HCT116 (cell line): ENCODE results near the gene SRGAP3. TPM values are rescaled to one million over a fixed set of nuclear protein-coding genes. Genes with fewer than 3 reads are reported as not detected.

Source experiments
- ATAC-seq: fragments of 200-7000 bp; cut with Tn5 transposase; 2 replicates; pipeline ENCODE4 v1.9.1; 2020; ENCODE audit warnings: mild to moderate bottlenecking, moderate library complexity
- BruUV-seq: library from RNA; stranded (reverse); fragments of 400-500 nt; replicated peaks from 2 replicates; lab custom pipeline; 2021; lab: Mats Ljungman, UMichigan
- CTCF ChIA-PET: fragments of 300-600 bp; sonication (Branson Sonifier 250); formaldehyde crosslinking; loops from one replicate; lab custom pipeline; 2021; ENCODE audit warnings: antibody characterized with exemption; lab: Charles Lee
- POLR2A ChIA-PET: fragments of 300-600, 350-600 bp; sonication (Branson Sonifier 250); formaldehyde crosslinking; loops from one replicate; lab custom pipeline; 2021; ENCODE audit warnings: antibody characterized with exemption; lab: Charles Lee
- RAD21 ChIA-PET, 2 experiments: fragments of 300-600 bp; sonication (Branson Sonifier 250); formaldehyde crosslinking; loops; one replicate each; lab custom pipeline; 2023; ENCODE audit warnings: low total read pairs in 2 of 2; ENCODE audit not compliant: uncharacterized antibody in 2 of 2, unreplicated experiment in 2 of 2, low non-redundant PET in 1 of 2; lab: Charles Lee
- DNase-seq: peaks from one replicate; pipeline ENCODE4 v3.0.0-alpha.2; 2010; ENCODE audit warnings: low read depth, low spot score
- H2AFZ ChIP-seq: fragments of 200-600 bp; shearing (Covaris generic), sonication (generic); 2 replicates; pipeline ENCODE4 v1.6.1; 2017; ENCODE audit warnings: low read depth, mixed run types, mixed read lengths, antibody characterized with exemption, low read length; ENCODE audit not compliant: poor library complexity, severe bottlenecking
- H3K27ac ChIP-seq: 2 replicates; pipeline ENCODE4 v1.5.1; 2012; ENCODE audit warnings: low read depth, low read length
- H3K27me3 ChIP-seq: fragments of 200-600 bp; sonication (generic); 2 replicates; pipeline ENCODE4 v1.6.1; 2016; ENCODE audit warnings: mixed run types, low read length, mixed read lengths; ENCODE audit not compliant: insufficient read depth
- H3K36me3 ChIP-seq, 2 experiments: fragments of 200-500 bp in 1 of 2; fragments of 200-600 bp in 1 of 2; sonication (Bioruptor generic) in 1 of 2; sonication (generic) in 1 of 2; 2 replicates each; pipeline versions ENCODE4 v1.5.1 to v1.6.1; 2014 to 2016; ENCODE audit warnings: low read length in 2 of 2, inconsistent platforms in 1 of 2, mixed read lengths in 1 of 2, mixed run types in 1 of 2; ENCODE audit not compliant: insufficient read depth in 2 of 2, control insufficient read depth in 1 of 2
- H3K4me1 ChIP-seq, 2 experiments: fragments of 200-600 bp in 1 of 2; sonication (generic) in 1 of 2; 2 replicates each; pipeline versions ENCODE4 v1.5.1 to v1.6.1; 2012 to 2017; ENCODE audit warnings: low read length in 2 of 2, inconsistent platforms in 1 of 2, mild to moderate bottlenecking in 1 of 2, mixed read lengths in 1 of 2, mixed run types in 1 of 2, moderate library complexity in 1 of 2; ENCODE audit not compliant: insufficient read depth in 2 of 2, control insufficient read depth in 1 of 2
- H3K4me2 ChIP-seq: fragments of 200-600 bp; sonication (generic); 2 replicates; pipeline ENCODE4 v1.6.1; 2017; ENCODE audit warnings: mixed run types, low read length, mixed read lengths
- H3K4me3 ChIP-seq, 2 experiments: fragments of 200-600 bp in 1 of 2; sonication (generic) in 1 of 2; replicated peaks in 1 of 2; 2 replicates each; pipeline ENCODE4 v1.5.1; 2011 to 2016; ENCODE audit warnings: low read length in 2 of 2, control low read depth in 1 of 2, low read depth in 1 of 2, mild to moderate bottlenecking in 1 of 2, mixed read lengths in 1 of 2, mixed run types in 1 of 2
- H3K79me2 ChIP-seq: fragments of 200-600 bp; sonication (generic); 2 replicates; pipeline ENCODE4 v1.6.1; 2017; ENCODE audit warnings: mild to moderate bottlenecking, mixed run types, low read length, moderate library complexity, mixed read lengths; ENCODE audit not compliant: insufficient read depth
- H3K9ac ChIP-seq: fragments of 200-600 bp; sonication (generic); 2 replicates; pipeline ENCODE4 v1.6.1; 2016; ENCODE audit warnings: low read length, mixed read lengths
- H3K9me2 ChIP-seq: fragments of 200-600 bp; sonication (generic), shearing (Covaris generic); 2 replicates; pipeline ENCODE4 v1.6.1; 2017; ENCODE audit warnings: mixed run types, mild to moderate bottlenecking, moderate library complexity; ENCODE audit not compliant: insufficient read depth
- H3K9me3 ChIP-seq, 2 experiments: fragments of 200-500 bp in 1 of 2; fragments of 200-600 bp in 1 of 2; sonication (Bioruptor generic) in 1 of 2; sonication (generic) in 1 of 2; 2 replicates each; pipeline ENCODE4 v1.6.1; 2014 to 2017; ENCODE audit warnings: low read length in 2 of 2, mixed read lengths in 2 of 2, inconsistent platforms in 1 of 2, low read depth in 1 of 2, mild to moderate bottlenecking in 1 of 2, mixed run types in 1 of 2, moderate library complexity in 1 of 2; ENCODE audit not compliant: control insufficient read depth in 1 of 2, insufficient read depth in 1 of 2
- H4K20me1 ChIP-seq: fragments of 200-600 bp; sonication (generic), shearing (Covaris generic); 2 replicates; pipeline ENCODE4 v1.6.1; 2017; ENCODE audit warnings: mixed run types, mild to moderate bottlenecking, moderate library complexity; ENCODE audit not compliant: insufficient read depth
- CBX3 ChIP-seq: IDR thresholded peaks from 2 replicates; pipeline ENCODE4 v1.6.1; 2012; ENCODE audit warnings: low read depth
- CEBPB ChIP-seq: IDR thresholded peaks from 2 replicates; pipeline ENCODE4 v1.6.1; 2012; ENCODE audit warnings: low read depth
- ELF1 ChIP-seq: IDR thresholded peaks from 2 replicates; pipeline ENCODE4 v1.6.1; 2012; ENCODE audit warnings: low read depth, borderline replicate concordance
- EZH2 ChIP-seq: fragments of 200-600 bp; sonication (generic); IDR thresholded peaks from 2 replicates; pipeline ENCODE4 v1.6.1; 2017; ENCODE audit warnings: antibody characterized with exemption, mixed run types
- EZH2phosphoT487 ChIP-seq: fragments of 200-600 bp; IDR thresholded peaks from 2 replicates; pipeline ENCODE4 v1.6.1; 2018; ENCODE audit warnings: antibody characterized with exemption, borderline replicate concordance
- FOSL1 ChIP-seq: IDR thresholded peaks from 2 replicates; pipeline ENCODE4 v1.6.1; 2012; ENCODE audit warnings: low read depth
- POLR2A ChIP-seq: IDR thresholded peaks from 2 replicates; pipeline ENCODE4 v1.7.0; 2011; ENCODE audit warnings: borderline replicate concordance; ENCODE audit not compliant: insufficient read depth, insufficient read length; ENCODE audit errors: extremely low read depth
- POLR2AphosphoS5 ChIP-seq: IDR thresholded peaks from 2 replicates; pipeline ENCODE4 v1.6.1; 2011; ENCODE audit warnings: mild to moderate bottlenecking, low read depth, low read length, moderate library complexity
- RAD21 ChIP-seq: IDR thresholded peaks from 2 replicates; pipeline ENCODE4 v1.6.1; 2012; ENCODE audit warnings: low read depth, mild to moderate bottlenecking
- SIN3A ChIP-seq: IDR thresholded peaks from 2 replicates; pipeline ENCODE4 v1.6.1; 2012; ENCODE audit warnings: low read depth
- SRF ChIP-seq: IDR thresholded peaks from 2 replicates; pipeline ENCODE4 v1.6.1; 2012; ENCODE audit warnings: low read depth
- TCF7L2 ChIP-seq: IDR thresholded peaks from 2 replicates; pipeline ENCODE4 v1.7.0; 2011; ENCODE audit warnings: borderline replicate concordance, inconsistent platforms; ENCODE audit not compliant: insufficient read depth, insufficient read length; ENCODE audit errors: extremely low read depth
- YY1 ChIP-seq: IDR thresholded peaks from 2 replicates; pipeline ENCODE4 v1.6.1; 2011; ENCODE audit warnings: low read length, low read depth, moderate library complexity, mild to moderate bottlenecking; ENCODE audit not compliant: insufficient replicate concordance; ENCODE audit errors: extremely low read depth
- ZFX ChIP-seq: fragments of 450-650 bp; IDR thresholded peaks from 2 replicates; pipeline ENCODE4 v1.6.1; 2017
- ZNF274 ChIP-seq: fragments of 200-500 bp; sonication (Bioruptor generic); IDR thresholded peaks from 2 replicates; pipeline ENCODE4 v1.6.1; 2014; ENCODE audit warnings: mild to moderate bottlenecking, low read depth, low read length, inconsistent platforms
- intact Hi-C: fragments of 100-400 bp; cut with micrococcal nuclease; formaldehyde crosslinking; loops from 2 replicates; pipeline ENCODE4 v1.10.0; 2022
- total RNA-seq: library from RNA; stranded (reverse); gene quantifications from one replicate; pipeline ENCODE4 v1.2.1, GENCODE V29; 2021; ENCODE audit not compliant: unreplicated experiment
- TF ChIP-seq, protein P1 (sequence below): IDR thresholded peaks from 2 replicates; pipeline ENCODE4 v1.6.1; 2011; ENCODE audit warnings: mild to moderate bottlenecking, low read length, moderate library complexity; ENCODE audit not compliant: insufficient replicate concordance; ENCODE audit errors: extremely low read depth
- TF ChIP-seq, protein P2 (sequence below): IDR thresholded peaks from 2 replicates; pipeline ENCODE4 v1.6.1; 2012
- TF ChIP-seq, protein P3 (sequence below), 3 experiments: fragments of 200-600 bp in 1 of 3; sonication (generic) in 1 of 3; IDR thresholded peaks in 2 of 3; conservative IDR thresholded peaks in 1 of 3; 2 replicates each; pipeline ENCODE4 v1.5.1; 2012 to 2017; ENCODE audit warnings: low read depth in 2 of 3, low read length in 2 of 3, antibody characterized with exemption in 1 of 3, borderline replicate concordance in 1 of 3, control low read depth in 1 of 3, mild to moderate bottlenecking in 1 of 3, mixed read lengths in 1 of 3, mixed run types in 1 of 3, moderate library complexity in 1 of 3; ENCODE audit not compliant: insufficient read depth in 1 of 3
- TF ChIP-seq, protein P4 (sequence below): IDR thresholded peaks from 2 replicates; pipeline ENCODE4 v1.6.1; 2012

The SRGAP3 gene
- total RNA-seq, 1 experiment from 2014 or later, result 8.3 TPM

DNA sequence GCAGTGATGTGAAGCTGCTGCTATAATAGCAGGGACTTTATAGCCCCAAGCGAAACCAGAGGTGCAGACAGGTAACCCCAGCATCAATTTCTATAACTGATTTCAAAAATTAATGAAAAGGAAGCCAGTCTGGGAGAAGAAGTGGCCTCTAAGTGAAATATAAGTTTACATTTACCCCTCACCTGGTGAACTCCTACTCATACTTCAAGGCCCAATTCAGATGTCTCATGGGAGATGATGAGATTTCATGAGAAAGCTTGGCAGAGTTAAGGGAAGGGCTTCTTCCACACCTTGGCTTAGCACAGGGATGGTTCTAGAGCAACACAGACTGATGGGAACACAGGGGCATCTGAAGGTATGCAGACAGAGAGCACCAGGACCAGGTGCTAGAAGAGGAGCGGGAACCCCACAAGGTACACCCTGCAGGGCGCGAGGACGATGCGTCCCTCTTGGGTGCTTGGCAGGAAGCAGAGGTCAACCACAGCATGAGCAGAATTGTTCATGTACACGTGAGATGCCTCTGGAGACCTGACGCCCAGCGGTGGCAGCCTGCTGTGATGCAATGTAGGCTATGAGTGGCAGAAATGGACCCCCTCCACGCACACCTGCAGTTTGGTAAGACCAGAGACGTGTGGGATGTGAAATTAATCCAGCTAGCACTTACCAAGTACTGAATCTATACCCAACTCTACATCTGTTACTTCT is 102.9 kb downstream of the SRGAP3 start:
- H4K20me1 ChIP-seq, result no peaks in the 10 kb centered on the region
- ChIA-PET POLR2A (no interaction called here), CTCF (no interaction called here), RAD21 (no interaction called here)
- no peaks in the 10 kb centered on the region for H3K79me2 ChIP-seq
- intact Hi-C loops, result no loop called here
- no peaks in the 10 kb centered on the region for H3K9me3 ChIP-seq
- DNase-seq (no peak), ATAC-seq (no peak)
- H3K9me2 ChIP-seq, result no peaks in the 10 kb centered on the region
- TF ChIP-seq, protein P1, sequence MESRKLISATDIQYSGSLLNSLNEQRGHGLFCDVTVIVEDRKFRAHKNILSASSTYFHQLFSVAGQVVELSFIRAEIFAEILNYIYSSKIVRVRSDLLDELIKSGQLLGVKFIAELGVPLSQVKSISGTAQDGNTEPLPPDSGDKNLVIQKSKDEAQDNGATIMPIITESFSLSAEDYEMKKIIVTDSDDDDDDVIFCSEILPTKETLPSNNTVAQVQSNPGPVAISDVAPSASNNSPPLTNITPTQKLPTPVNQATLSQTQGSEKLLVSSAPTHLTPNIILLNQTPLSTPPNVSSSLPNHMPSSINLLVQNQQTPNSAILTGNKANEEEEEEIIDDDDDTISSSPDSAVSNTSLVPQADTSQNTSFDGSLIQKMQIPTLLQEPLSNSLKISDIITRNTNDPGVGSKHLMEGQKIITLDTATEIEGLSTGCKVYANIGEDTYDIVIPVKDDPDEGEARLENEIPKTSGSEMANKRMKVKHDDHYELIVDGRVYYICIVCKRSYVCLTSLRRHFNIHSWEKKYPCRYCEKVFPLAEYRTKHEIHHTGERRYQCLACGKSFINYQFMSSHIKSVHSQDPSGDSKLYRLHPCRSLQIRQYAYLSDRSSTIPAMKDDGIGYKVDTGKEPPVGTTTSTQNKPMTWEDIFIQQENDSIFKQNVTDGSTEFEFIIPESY, result no peak
- TF ChIP-seq CEBPB (no peak), ELF1 (no peak), SIN3A (no peak), EZH2 (no peak), SRF (no peak), TCF7L2 (no peak), CBX3 (no peak), POLR2AphosphoS5 (no peak), EZH2phosphoT487 (no peak), RAD21 (no peak), ZFX (no peak), POLR2A (no peak), FOSL1 (no peak), YY1 (no peak), ZNF274 (no peak)
- TF ChIP-seq, protein P2, sequence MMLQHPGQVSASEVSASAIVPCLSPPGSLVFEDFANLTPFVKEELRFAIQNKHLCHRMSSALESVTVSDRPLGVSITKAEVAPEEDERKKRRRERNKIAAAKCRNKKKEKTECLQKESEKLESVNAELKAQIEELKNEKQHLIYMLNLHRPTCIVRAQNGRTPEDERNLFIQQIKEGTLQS, result no peak
- TF ChIP-seq, protein P3, sequence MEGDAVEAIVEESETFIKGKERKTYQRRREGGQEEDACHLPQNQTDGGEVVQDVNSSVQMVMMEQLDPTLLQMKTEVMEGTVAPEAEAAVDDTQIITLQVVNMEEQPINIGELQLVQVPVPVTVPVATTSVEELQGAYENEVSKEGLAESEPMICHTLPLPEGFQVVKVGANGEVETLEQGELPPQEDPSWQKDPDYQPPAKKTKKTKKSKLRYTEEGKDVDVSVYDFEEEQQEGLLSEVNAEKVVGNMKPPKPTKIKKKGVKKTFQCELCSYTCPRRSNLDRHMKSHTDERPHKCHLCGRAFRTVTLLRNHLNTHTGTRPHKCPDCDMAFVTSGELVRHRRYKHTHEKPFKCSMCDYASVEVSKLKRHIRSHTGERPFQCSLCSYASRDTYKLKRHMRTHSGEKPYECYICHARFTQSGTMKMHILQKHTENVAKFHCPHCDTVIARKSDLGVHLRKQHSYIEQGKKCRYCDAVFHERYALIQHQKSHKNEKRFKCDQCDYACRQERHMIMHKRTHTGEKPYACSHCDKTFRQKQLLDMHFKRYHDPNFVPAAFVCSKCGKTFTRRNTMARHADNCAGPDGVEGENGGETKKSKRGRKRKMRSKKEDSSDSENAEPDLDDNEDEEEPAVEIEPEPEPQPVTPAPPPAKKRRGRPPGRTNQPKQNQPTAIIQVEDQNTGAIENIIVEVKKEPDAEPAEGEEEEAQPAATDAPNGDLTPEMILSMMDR (IDR thresholded peaks at IDR 0.05 in 2 of 3, conservative IDR thresholded peaks at IDR 0.05 in 1 of 3; ENCODE audit: borderline replicate concordance in 1 of 3, insufficient read depth in 1 of 3, low read depth in 2 of 3, low read length in 2 of 3), result no peak
- TF ChIP-seq, protein P4, sequence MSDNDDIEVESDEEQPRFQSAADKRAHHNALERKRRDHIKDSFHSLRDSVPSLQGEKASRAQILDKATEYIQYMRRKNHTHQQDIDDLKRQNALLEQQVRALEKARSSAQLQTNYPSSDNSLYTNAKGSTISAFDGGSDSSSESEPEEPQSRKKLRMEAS, result no peak
- no peak overlapping the region for H3K4me3 ChIP-seq
- H3K4me2 ChIP-seq, result no peak overlapping the region
- H3K27ac ChIP-seq, result no peak overlapping the region
- no peak overlapping the region for H3K9ac ChIP-seq
- H3K36me3 ChIP-seq, result no peaks in the 10 kb centered on the region
- BruUV-seq, result no TSS peak
- H3K27me3 ChIP-seq, result no peaks in the 10 kb centered on the region
- H2AFZ ChIP-seq, result no peak overlapping the region
- peaks cover 0 to 18% of the 10 kb centered on the region in 2 experiments; a peak in 2 of 4 replicates for H3K4me1 ChIP-seq
